Esophagus muscularis mucosa (tissue), 4 donors: ENCODE measurements around the gene PARS2. TPM values are rescaled to one million over a fixed set of nuclear protein-coding genes. Genes with fewer than 3 reads are reported as not detected.
"Not testable (repeated sequence)": the region's sequence is repeated elsewhere in the genome, so short reads cannot be mapped to it uniquely, and the experiment has no call there.

Experiments used
- DNase-seq: peaks from one replicate; pipeline ENCODE4 v3.0.0-alpha.2; 2017; ENCODE audit errors: extremely low spot score
- H3K27ac ChIP-seq, 4 donors: fragments of 200-600 bp; sonication (generic); replicated peaks in 1 of 4; 1 replicate in 3 of 4; 2 replicates in 1 of 4; pipeline ENCODE4 v1.5.1; 2016 to 2019; ENCODE audit warnings: mild to moderate bottlenecking in 1 of 4
- H3K27me3 ChIP-seq, 4 donors: fragments of 200-600 bp; sonication (generic); one replicate each; pipeline versions ENCODE4 v1.5.1 to v1.6.0; 2016 to 2019
- H3K36me3 ChIP-seq, 4 donors: fragments of 200-600 bp; sonication (generic); one replicate each; pipeline ENCODE4 v1.5.1; 2016 to 2019
- H3K4me1 ChIP-seq, 4 donors: fragments of 200-600 bp; sonication (generic); one replicate each; pipeline ENCODE4 v1.5.1; 2016 to 2019
- H3K4me3 ChIP-seq, 4 donors: fragments of 200-600 bp; sonication (generic); 1 replicate in 2 of 4; 2 replicates in 2 of 4; pipeline ENCODE4 v1.5.1; 2016 to 2019; ENCODE audit warnings: mild to moderate bottlenecking in 4 of 4, moderate library complexity in 1 of 4
- H3K9me3 ChIP-seq, 4 donors: fragments of 200-600 bp; sonication (generic); 1 replicate in 3 of 4; 2 replicates in 1 of 4; pipeline ENCODE4 v1.5.1; 2016 to 2019
- EP300 ChIP-seq: sonication (generic); formaldehyde crosslinking; IDR thresholded peaks from one replicate; pipeline ENCODE4 v1.6.1; 2017; ENCODE audit warnings: antibody characterized with exemption
- POLR2A ChIP-seq: fragments of 450-650 bp; IDR thresholded peaks from one replicate; pipeline ENCODE4 v1.6.1; 2017; ENCODE audit warnings: antibody characterized with exemption, moderate library complexity, mild to moderate bottlenecking, low read depth
- POLR2AphosphoS5 ChIP-seq, 2 donors: sonication (generic); formaldehyde crosslinking; IDR thresholded peaks; one replicate each; pipeline ENCODE4 v1.6.1; 2017; ENCODE audit warnings: antibody characterized with exemption in 2 of 2
- WGBS: methylation state at CpG from one replicate; pipeline ENCODE4 v1.1.5; 2018; 5-methylcytosine and 5-hydroxymethylcytosine counted together
- intact Hi-C: fragments of 100-400 bp; cut with DNase I; formaldehyde crosslinking; loops from one replicate; pipeline ENCODE4 v1.15.1; 2023
- total RNA-seq, 4 donors: library from RNA; depleted of rRNA; stranded (reverse); fragments of >200 nt; gene quantifications; one replicate each; pipeline versions ENCODE4 v1.1.0 to v1.2.1, GENCODE V29; 2016
- TF ChIP-seq, protein P1 (sequence below), 3 experiments: fragments of 200-600 bp in 2 of 3; fragments of 450-650 bp in 1 of 3; sonication (generic) in 2 of 3; IDR thresholded peaks; one replicate each; pipeline ENCODE4 v1.5.1; 2017 to 2019; ENCODE audit warnings: antibody characterized with exemption in 3 of 3, mild to moderate bottlenecking in 2 of 3, moderate library complexity in 1 of 3

PARS2 gene
- total RNA-seq, 4 donors from 2014 or later = 4.0 to 7.5 (median 5.7) TPM

DNA sequence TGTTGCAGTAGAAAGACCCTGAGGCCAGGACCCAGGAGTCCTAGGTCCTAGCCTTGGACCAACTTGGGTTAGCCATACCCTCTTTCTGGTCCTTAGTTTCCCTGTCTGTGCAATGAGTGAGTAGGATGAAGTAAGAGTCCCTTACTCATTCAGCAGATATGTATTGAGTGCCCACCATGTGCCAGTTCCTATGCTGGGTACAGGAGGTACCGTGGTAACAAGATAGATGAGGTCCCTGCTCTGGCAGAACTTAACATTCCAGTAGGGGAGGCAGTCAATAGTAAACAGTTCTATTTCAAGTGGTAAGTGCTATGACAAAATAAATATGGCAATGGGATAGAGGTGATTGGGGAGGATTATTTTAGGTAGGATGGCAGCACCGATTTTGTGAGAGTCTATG is 18.3 kb upstream of the PARS2 start:
- no peaks in the 10 kb centered on the region for H3K9me3 ChIP-seq
- no peak overlapping the region for H3K27ac ChIP-seq
- peaks cover 4 to 8% (median 6%) of the 10 kb centered on the region in 4 donors for H3K4me1 ChIP-seq
- no peak overlapping the region for H3K4me3 ChIP-seq
- peaks cover 0 to 55% (median 7%) of the 10 kb centered on the region in 4 donors for H3K27me3 ChIP-seq
- no peaks in the 10 kb centered on the region for H3K36me3 ChIP-seq
- DNase-seq = no peak
- intact Hi-C loops = no loop called here
- TF ChIP-seq EP300 (no peak), POLR2A (no peak)
- 94% methylated on average over 2 of the region's 2 CpGs for WGBS

GRCh38 chr1:54782156-54782555 is 17.8 kb upstream of the PARS2 start:
- TF ChIP-seq POLR2AphosphoS5 (IDR thresholded peaks at IDR 0.05) = no peak
- TF ChIP-seq, protein P1, sequence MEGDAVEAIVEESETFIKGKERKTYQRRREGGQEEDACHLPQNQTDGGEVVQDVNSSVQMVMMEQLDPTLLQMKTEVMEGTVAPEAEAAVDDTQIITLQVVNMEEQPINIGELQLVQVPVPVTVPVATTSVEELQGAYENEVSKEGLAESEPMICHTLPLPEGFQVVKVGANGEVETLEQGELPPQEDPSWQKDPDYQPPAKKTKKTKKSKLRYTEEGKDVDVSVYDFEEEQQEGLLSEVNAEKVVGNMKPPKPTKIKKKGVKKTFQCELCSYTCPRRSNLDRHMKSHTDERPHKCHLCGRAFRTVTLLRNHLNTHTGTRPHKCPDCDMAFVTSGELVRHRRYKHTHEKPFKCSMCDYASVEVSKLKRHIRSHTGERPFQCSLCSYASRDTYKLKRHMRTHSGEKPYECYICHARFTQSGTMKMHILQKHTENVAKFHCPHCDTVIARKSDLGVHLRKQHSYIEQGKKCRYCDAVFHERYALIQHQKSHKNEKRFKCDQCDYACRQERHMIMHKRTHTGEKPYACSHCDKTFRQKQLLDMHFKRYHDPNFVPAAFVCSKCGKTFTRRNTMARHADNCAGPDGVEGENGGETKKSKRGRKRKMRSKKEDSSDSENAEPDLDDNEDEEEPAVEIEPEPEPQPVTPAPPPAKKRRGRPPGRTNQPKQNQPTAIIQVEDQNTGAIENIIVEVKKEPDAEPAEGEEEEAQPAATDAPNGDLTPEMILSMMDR (IDR thresholded peaks at IDR 0.05) = no peak
- no peak for TF ChIP-seq POLR2A
- TF ChIP-seq EP300 = no peak
- DNase-seq = no peak
- whole genome bisulfite sequencing = 87% methylated on average over 6 of the region's 6 CpGs
- intact Hi-C loops = no loop called here
- H3K27me3 ChIP-seq = peaks cover 0 to 50% (median 7%) of the 10 kb centered on the region in 4 donors
- no peaks in the 10 kb centered on the region for H3K9me3 ChIP-seq
- peaks cover 4 to 8% (median 6%) of the 10 kb centered on the region in 4 donors for H3K4me1 ChIP-seq
- no peak overlapping the region for H3K27ac ChIP-seq
- H3K36me3 ChIP-seq = no peaks in the 10 kb centered on the region
- no peak overlapping the region for H3K4me3 ChIP-seq

- 61% methylated on average over 22 of the region's 74 CpGs for WGBS
- DNase-seq = no peak
- H3K36me3 ChIP-seq = no peaks in the 10 kb centered on the region
- TF ChIP-seq POLR2AphosphoS5 (IDR thresholded peaks at IDR 0.05) (no peak), POLR2A (no peak), EP300 (no peak)
- TF ChIP-seq, protein P1 (IDR thresholded peaks at IDR 0.05) = no peak
- H3K9me3 ChIP-seq = no peaks in the 10 kb centered on the region
- peak overlapping the region in 1 of 4 donors; percentile 9 for H3K4me3 ChIP-seq
- H3K27me3 ChIP-seq = peaks cover 0 to 40% (median 7%) of the 10 kb centered on the region in 4 donors
- intact Hi-C loops = no loop called here
- no peak overlapping the region for H3K27ac ChIP-seq
- peaks cover 4 to 8% (median 6%) of the 10 kb centered on the region in 4 donors for H3K4me1 ChIP-seq
Measured at GRCh38 chr1:54781023-54781723, 16.9 kb upstream of the PARS2 start.

- H3K4me3 ChIP-seq = no peak overlapping the region
- DNase-seq = no peak
- WGBS = 62% methylated on average over 3 of the region's 4 CpGs
- H3K9me3 ChIP-seq = no peaks in the 10 kb centered on the region
- H3K27ac ChIP-seq = no peak overlapping the region
- no peaks in the 10 kb centered on the region for H3K36me3 ChIP-seq
- H3K4me1 ChIP-seq = peaks cover 4 to 8% (median 6%) of the 10 kb centered on the region in 4 donors
- intact Hi-C loops = no loop called here
- peaks cover 0 to 41% (median 7%) of the 10 kb centered on the region in 4 donors for H3K27me3 ChIP-seq
- TF ChIP-seq, protein P1 (IDR thresholded peaks at IDR 0.05) = no peak
Measured at GRCh38 chr1:54777431-54777830, 13.1 kb upstream of the PARS2 start.

GRCh38 chr1:54777011-54777410 is 12.7 kb upstream of the PARS2 start:
- H3K9me3 ChIP-seq = no peaks in the 10 kb centered on the region
- intact Hi-C loops = no loop called here
- no peak overlapping the region for H3K4me3 ChIP-seq
- no peak overlapping the region for H3K27ac ChIP-seq
- TF ChIP-seq, protein P1 (IDR thresholded peaks at IDR 0.05) = no peak
- TF ChIP-seq POLR2AphosphoS5 (IDR thresholded peaks at IDR 0.05) (no peak), POLR2A (no peak), EP300 (no peak)
- 78% methylated on average over 2 of the region's 4 CpGs for WGBS
- peaks cover 0 to 36% (median 7%) of the 10 kb centered on the region in 4 donors for H3K27me3 ChIP-seq
- H3K36me3 ChIP-seq = no peaks in the 10 kb centered on the region
- DNase-seq = no peak
- H3K4me1 ChIP-seq = peaks cover 4 to 8% (median 6%) of the 10 kb centered on the region in 4 donors

DNA sequence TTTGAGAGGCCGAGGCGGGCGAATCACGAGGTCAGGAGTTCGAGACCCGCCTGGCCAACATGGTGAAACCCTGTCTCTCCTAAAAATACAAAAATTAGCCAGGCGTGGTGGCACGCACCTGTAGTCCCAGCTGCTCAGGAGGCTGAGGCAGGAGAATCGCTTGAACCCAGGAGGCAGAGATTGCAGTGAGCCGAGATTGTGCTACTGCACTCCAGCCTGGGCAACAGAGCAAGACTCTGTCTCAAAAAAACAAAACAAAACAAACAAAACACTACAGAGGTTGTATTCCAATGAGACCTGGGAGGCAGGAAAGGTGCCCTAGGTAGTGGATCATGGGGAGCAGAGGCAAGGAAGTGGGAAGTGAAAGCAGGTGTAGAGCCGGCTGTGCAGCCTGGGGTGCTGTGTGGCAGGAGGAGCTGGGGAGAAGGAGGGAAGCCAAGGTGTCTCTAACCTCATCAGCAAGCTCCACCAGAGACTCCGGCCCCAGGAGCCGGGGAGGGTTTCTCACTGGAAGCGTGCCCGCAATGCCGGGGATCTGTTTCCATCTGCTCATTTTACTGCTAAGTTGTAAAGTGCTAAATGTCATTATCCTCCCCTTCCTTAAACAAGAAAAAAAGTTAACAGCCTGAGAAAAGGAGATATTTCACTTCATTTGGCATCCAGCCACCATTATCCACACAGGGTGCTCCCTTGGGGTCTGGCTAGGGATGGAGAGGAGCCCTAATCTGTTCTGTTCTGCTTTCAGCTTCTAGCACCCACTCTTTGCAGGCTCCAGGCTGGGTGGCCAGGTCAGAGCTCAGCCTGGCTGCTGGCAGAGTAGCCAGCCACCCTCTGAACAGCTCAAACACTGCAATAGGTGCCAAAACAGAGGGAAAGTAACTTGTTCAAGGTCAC is 11.8 kb upstream of the PARS2 start:
- H3K4me1 ChIP-seq, H3K9me3 ChIP-seq, intact Hi-C loops, DNase-seq, H3K27ac ChIP-seq, H3K4me3 ChIP-seq, H3K36me3 ChIP-seq: not testable (repeated sequence)
- 76% methylated on average over 16 of the region's 16 CpGs for WGBS
- H3K27me3 ChIP-seq = peaks cover 0 to 28% (median 2%) of the 10 kb centered on the region in 4 donors
